ENCODE data around the gene TBL3. TPM values are rescaled to one million over a fixed set of nuclear protein-coding genes. Genes with fewer than 3 reads are reported as not detected.
A peak's percentile ranks its signal among the peaks of the same experiment; 100 is the strongest.

Gene TBL3
- total RNA-seq, 1 donor from 2014 or later: 24.4 TPM

DNA sequence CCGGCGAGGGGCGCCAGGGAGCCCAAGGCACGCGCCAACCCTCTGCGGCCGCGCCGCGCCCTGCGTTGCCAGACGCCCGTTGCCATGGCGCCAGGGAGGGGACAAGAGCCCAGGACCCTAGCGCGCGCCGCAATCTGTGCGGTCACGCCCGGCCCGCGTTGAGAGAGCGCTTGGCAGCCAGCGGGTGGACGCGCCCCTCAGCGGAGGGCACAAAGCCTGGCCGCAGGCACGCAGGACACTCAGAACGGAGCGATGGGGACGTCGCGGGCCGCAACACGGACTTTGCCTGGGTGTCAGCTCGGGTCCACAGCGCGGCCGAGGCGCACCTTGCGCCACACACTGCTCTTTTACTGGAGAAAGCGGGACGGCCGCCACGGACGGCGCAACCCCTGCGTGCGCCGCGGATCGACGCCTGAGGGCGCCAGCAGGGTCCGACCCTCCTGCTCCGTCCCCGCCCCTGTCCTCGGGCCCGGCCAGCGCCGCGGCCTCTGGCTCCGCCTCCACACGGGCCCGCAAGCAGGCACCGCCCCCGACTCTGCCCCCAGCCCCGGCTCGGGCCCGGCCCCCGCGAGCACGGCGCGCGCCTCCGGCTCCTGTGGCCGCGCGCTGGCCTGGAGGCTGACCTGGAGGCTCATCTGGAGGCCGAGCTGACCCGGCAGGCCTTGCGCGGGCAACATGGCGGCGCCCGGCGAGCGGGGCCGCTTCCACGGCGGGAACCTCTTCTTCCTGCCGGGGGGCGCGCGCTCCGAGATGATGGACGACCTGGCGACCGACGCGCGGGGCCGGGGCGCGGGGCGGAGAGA lies 11.9 kb downstream of the TBL3 start, which contains the start of gene GFER:
Gene GFER (plus strand): TSS at position 650 of the 803 bp plus-strand sequence. CDS start 26 bp downstream, at position 676.
- peak within 1 kb of the TSS; percentile 92 for H3K27ac Mint-ChIP-seq (ENCODE audit: unreplicated experiment)
- H3K4me1 Mint-ChIP-seq (ENCODE audit: low read depth, unreplicated experiment): peaks cover 2% of the 10 kb centered on the region
- Histone ChIP-seq H3K79me2 (ENCODE audit: insufficient read depth, low read length) (peaks cover 16% of the 10 kb centered on the region), H3K4me2 (ENCODE audit: low read length) (peak within 1 kb of the TSS; percentile 91), H3K9ac (ENCODE audit: low read length) (peak within 1 kb of the TSS; percentile 83), H3K4me1 (ENCODE audit: insufficient read depth, low read length) (peaks cover 15% of the 10 kb centered on the region), H4K20me1 (ENCODE audit: insufficient read depth, low read length) (peaks cover 48% of the 10 kb centered on the region), H3K4me3 (ENCODE audit: insufficient read depth, low read depth, low read length) (peak within 1 kb of the TSS; percentile 68), H2AFZ (ENCODE audit: low read depth, low read length) (peak within 1 kb of the TSS; percentile 73), H3K9me3 (ENCODE audit: insufficient read depth, low read depth, low read length) (no peaks in the 10 kb centered on the region), H3K27me3 (ENCODE audit: insufficient read depth, low read length) (peaks cover 33% of the 10 kb centered on the region), H3K36me3 (ENCODE audit: insufficient read depth, low read length) (peaks cover 5% of the 10 kb centered on the region), H3K27ac (ENCODE audit: low read depth, low read length) (no peak within 1 kb of the TSS)
- H3K27me3 Mint-ChIP-seq (ENCODE audit: low read depth, unreplicated experiment): peaks cover 23% of the 10 kb centered on the region
- peak; percentile 79 for DNase-seq (ENCODE audit: low read depth)
- H3K4me3 Mint-ChIP-seq (ENCODE audit: unreplicated experiment): peak within 1 kb of the TSS; percentile 86
- peaks cover 2% of the 10 kb centered on the region for H3K36me3 Mint-ChIP-seq (ENCODE audit: low read depth, unreplicated experiment)
- no peak for FAIRE-seq
- no peaks in the 10 kb centered on the region for H3K9me3 Mint-ChIP-seq (ENCODE audit: unreplicated experiment)
- TF ChIP-seq, protein P1, sequence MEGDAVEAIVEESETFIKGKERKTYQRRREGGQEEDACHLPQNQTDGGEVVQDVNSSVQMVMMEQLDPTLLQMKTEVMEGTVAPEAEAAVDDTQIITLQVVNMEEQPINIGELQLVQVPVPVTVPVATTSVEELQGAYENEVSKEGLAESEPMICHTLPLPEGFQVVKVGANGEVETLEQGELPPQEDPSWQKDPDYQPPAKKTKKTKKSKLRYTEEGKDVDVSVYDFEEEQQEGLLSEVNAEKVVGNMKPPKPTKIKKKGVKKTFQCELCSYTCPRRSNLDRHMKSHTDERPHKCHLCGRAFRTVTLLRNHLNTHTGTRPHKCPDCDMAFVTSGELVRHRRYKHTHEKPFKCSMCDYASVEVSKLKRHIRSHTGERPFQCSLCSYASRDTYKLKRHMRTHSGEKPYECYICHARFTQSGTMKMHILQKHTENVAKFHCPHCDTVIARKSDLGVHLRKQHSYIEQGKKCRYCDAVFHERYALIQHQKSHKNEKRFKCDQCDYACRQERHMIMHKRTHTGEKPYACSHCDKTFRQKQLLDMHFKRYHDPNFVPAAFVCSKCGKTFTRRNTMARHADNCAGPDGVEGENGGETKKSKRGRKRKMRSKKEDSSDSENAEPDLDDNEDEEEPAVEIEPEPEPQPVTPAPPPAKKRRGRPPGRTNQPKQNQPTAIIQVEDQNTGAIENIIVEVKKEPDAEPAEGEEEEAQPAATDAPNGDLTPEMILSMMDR (IDR thresholded peaks at IDR 0.05; ENCODE audit: insufficient read depth, low read depth, low read length): no peak
- TF ChIP-seq EZH2 (IDR thresholded peaks at IDR 0.05; ENCODE audit: insufficient read depth, low read length): no peak

DNA sequence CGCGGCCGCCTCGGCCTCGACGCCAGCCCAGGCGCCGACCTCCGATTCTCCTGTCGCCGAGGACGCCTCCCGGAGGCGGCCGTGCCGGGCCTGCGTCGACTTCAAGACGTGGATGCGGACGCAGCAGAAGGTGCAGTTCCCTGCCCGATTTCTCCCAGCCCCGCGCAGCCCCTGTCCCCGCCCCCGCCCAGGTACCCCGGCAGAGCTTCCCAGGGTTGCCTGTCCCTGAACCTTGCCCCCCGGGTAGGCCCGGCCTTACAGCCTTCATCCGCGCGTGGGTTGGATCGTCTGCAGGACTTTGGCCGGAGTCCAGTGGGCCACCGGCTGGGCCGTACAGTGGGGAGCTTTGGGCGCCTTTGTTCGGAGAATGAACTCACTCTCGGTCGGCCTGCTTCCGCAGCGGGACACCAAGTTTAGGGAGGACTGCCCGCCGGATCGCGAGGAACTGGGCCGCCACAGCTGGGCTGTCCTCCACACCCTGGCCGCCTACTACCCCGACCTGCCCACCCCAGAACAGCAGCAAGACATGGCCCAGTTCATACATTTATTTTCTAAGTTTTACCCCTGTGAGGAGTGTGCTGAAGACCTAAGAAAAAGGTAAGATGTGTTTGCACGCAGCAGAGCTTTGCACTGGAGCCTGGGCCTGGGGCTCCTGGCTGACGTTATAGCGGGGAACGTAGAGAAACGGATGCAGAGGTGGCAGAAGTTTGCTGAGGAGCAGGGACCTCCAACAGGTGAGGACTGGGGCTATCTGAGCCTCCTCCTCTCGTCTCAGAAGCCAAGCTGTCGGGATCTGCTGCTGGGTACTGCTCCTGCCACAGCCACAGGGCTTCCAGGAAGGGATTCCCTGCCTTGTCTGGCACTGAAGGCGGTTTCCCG lies 12.7 kb downstream of the TBL3 start:
- H3K27ac ChIP-seq (ENCODE audit: low read depth, low read length): no peak overlapping the region
- H3K4me3 ChIP-seq (ENCODE audit: insufficient read depth, low read depth, low read length): peak overlapping the region; percentile 68
- peaks cover 29% of the 10 kb centered on the region for H3K27me3 Mint-ChIP-seq (ENCODE audit: low read depth, unreplicated experiment)
- H3K9me3 ChIP-seq (ENCODE audit: insufficient read depth, low read depth, low read length): no peaks in the 10 kb centered on the region
- H2AFZ ChIP-seq (ENCODE audit: low read depth, low read length): peak overlapping the region; percentile 60
- no peaks in the 10 kb centered on the region for H3K9me3 Mint-ChIP-seq (ENCODE audit: unreplicated experiment)
- H3K4me3 Mint-ChIP-seq (ENCODE audit: unreplicated experiment): peak overlapping the region; percentile 86
- peaks cover 40% of the 10 kb centered on the region for H3K27me3 ChIP-seq (ENCODE audit: insufficient read depth, low read length)
- FAIRE-seq (no peak), DNase-seq (ENCODE audit: low read depth) (peak; percentile 10)
- peaks cover 45% of the 10 kb centered on the region for H4K20me1 ChIP-seq (ENCODE audit: insufficient read depth, low read length)
- H3K27ac Mint-ChIP-seq (ENCODE audit: unreplicated experiment): peak overlapping the region; percentile 58
- peak overlapping the region; percentile 91 for H3K4me2 ChIP-seq (ENCODE audit: low read length)
- peaks cover 15% of the 10 kb centered on the region for H3K4me1 ChIP-seq (ENCODE audit: insufficient read depth, low read length)
- peaks cover 2% of the 10 kb centered on the region for H3K4me1 Mint-ChIP-seq (ENCODE audit: low read depth, unreplicated experiment)
- peaks cover 16% of the 10 kb centered on the region for H3K79me2 ChIP-seq (ENCODE audit: insufficient read depth, low read length)
- H3K36me3 Mint-ChIP-seq (ENCODE audit: low read depth, unreplicated experiment): peaks cover 2% of the 10 kb centered on the region
- H3K36me3 ChIP-seq (ENCODE audit: insufficient read depth, low read length): peaks cover 5% of the 10 kb centered on the region
- H3K9ac ChIP-seq (ENCODE audit: low read length): peak overlapping the region; percentile 83
- TF ChIP-seq, protein P1 (IDR thresholded peaks at IDR 0.05; ENCODE audit: insufficient read depth, low read depth, low read length): no peak
- TF ChIP-seq EZH2 (IDR thresholded peaks at IDR 0.05; ENCODE audit: insufficient read depth, low read length): no peak
